Adrenal gland (tissue), 12 donors: ENCODE results near the gene TBC1D1. TPM values are rescaled to one million over a fixed set of nuclear protein-coding genes. Genes with fewer than 3 reads are reported as not detected.

Source experiments
- DNase-seq, 7 donors: peaks; one replicate each; pipeline ENCODE4 v3.0.0-alpha.2; 2019 to 2020
- H3K27ac ChIP-seq, 5 donors: fragments of 200-600 bp; sonication (generic) in 4 of 5; 1 replicate in 3 of 5; 2 replicates in 2 of 5; pipeline versions ENCODE4 v1.5.1 to v1.8.0; 2016 to 2020; ENCODE audit warnings: mild to moderate bottlenecking in 1 of 5
- H3K27me3 ChIP-seq: fragments of 200-600 bp; 2 replicates; pipeline ENCODE4 v1.8.0; 2021
- H3K36me3 ChIP-seq, 2 donors: fragments of 200-600 bp; replicated peaks in 1 of 2; 1 replicate in 1 of 2; 2 replicates in 1 of 2; pipeline versions ENCODE4 v1.5.1 to v1.8.0; 2018 to 2022
- H3K4me1 ChIP-seq, 2 donors: fragments of 200-600 bp; replicated peaks in 1 of 2; 1 replicate in 1 of 2; 2 replicates in 1 of 2; pipeline versions ENCODE4 v1.5.1 to v1.8.0; 2018 to 2021
- H3K4me3 ChIP-seq, 4 donors: fragments of 200-600 bp; sonication (generic) in 3 of 4; one replicate each; pipeline ENCODE4 v1.5.1; 2016 to 2018
- H3K9me3 ChIP-seq, 3 donors: fragments of 200-600 bp; sonication (generic) in 1 of 3; replicated peaks in 1 of 3; 1 replicate in 2 of 3; 2 replicates in 1 of 3; pipeline versions ENCODE4 v1.5.1 to v1.8.0; 2016 to 2021
- POLR2A ChIP-seq, 2 donors: fragments of 450-650 bp; IDR thresholded peaks; one replicate each; pipeline ENCODE4 v1.6.1; 2017; ENCODE audit warnings: antibody characterized with exemption in 2 of 2, mild to moderate bottlenecking in 2 of 2, moderate library complexity in 1 of 2
- WGBS, 4 donors: extraction: QIAGEN DNeasy Blood & Tissue Kit in 2 of 4; methylation state at CpG; one replicate each; pipeline versions ENCODE4 v1.1.5 to v1.1.7; 2013 to 2017; 5-methylcytosine and 5-hydroxymethylcytosine counted together
- intact Hi-C, 2 donors: fragments of 100-400 bp; cut with DNase I; formaldehyde crosslinking; loops; one replicate each; pipeline versions ENCODE4 v1.14.1 to v1.15.0; 2022 to 2023
- polyA plus RNA-seq, 3 donors: library from polyadenylated mRNA; stranded (reverse); fragments of 200-250 nt in 2 of 3; fragments of 350-450 nt in 1 of 3; fragmentation: Illumina TruSeq in 1 of 3; extraction: RNeasy Lipid Tissue Mini Kit (QIAGEN cat#74804) in 1 of 3; gene quantifications; one replicate each; pipeline ENCODE4 v1.2.3, GENCODE V29; 2013 to 2014
- total RNA-seq, 9 donors: library from RNA; depleted of rRNA in 4 of 9; stranded (reverse); fragments of >200 nt in 4 of 9; fragments of 120-200 nt in 1 of 9; fragmentation: NEBNext Ultra II Directional in 1 of 9; extraction: Animal tissue kit (Norgen Biotek cat#: 25700) in 1 of 9; gene quantifications; one replicate each; pipeline versions ENCODE4 v1.1.0 to v1.2.4, GENCODE V29; 2013 to 2023
- TF ChIP-seq, protein P1 (sequence below), 6 experiments: fragments of 450-650 bp in 4 of 6; fragments of 200-600 bp in 2 of 6; sonication (generic) in 1 of 6; IDR thresholded peaks; 1 replicate in 5 of 6; 2 replicates in 1 of 6; pipeline versions ENCODE4 v1.5.1 to v1.8.0; 2016 to 2021; ENCODE audit warnings: antibody characterized with exemption in 6 of 6, mild to moderate bottlenecking in 2 of 6, moderate library complexity in 1 of 6
- donor health status: healthy with polysubstance abuse.
- donor health status: Bipolar disorder and iron deficiency.
- donor health status: DM: yes; HTN: yes; CAD: no.
- donor health status: DM: no; HTN: no; CAD: no.
- donor health status: DM: no; HTN: no; CAD: no.
- donor health status: DM: yes; HTN: yes; CAD: no.

The TBC1D1 gene
- total and polyA plus RNA-seq, 12 donors, result 16.3 to 77.3 (median 25.7) TPM

GRCh38 chr4:38049545-38050170 is 158.8 kb downstream of the TBC1D1 start:
- Histone ChIP-seq H3K27ac (no peak overlapping the region), H3K4me3 (no peak overlapping the region), H3K27me3 (no peaks in the 10 kb centered on the region), H3K4me1 (peaks cover 0 to 7% of the 10 kb centered on the region in 2 donors), H3K9me3 (no peaks in the 10 kb centered on the region), H3K36me3 (peaks cover 0 to 14% of the 10 kb centered on the region in 2 donors)
- WGBS, 4 donors, result 86 to 95% (median 89%) methylated on average over 8 to 15 of the region's 15 CpGs
- no peak for DNase-seq
- TF ChIP-seq POLR2A (IDR thresholded peaks at IDR 0.05), result no peak
- TF ChIP-seq, protein P1, sequence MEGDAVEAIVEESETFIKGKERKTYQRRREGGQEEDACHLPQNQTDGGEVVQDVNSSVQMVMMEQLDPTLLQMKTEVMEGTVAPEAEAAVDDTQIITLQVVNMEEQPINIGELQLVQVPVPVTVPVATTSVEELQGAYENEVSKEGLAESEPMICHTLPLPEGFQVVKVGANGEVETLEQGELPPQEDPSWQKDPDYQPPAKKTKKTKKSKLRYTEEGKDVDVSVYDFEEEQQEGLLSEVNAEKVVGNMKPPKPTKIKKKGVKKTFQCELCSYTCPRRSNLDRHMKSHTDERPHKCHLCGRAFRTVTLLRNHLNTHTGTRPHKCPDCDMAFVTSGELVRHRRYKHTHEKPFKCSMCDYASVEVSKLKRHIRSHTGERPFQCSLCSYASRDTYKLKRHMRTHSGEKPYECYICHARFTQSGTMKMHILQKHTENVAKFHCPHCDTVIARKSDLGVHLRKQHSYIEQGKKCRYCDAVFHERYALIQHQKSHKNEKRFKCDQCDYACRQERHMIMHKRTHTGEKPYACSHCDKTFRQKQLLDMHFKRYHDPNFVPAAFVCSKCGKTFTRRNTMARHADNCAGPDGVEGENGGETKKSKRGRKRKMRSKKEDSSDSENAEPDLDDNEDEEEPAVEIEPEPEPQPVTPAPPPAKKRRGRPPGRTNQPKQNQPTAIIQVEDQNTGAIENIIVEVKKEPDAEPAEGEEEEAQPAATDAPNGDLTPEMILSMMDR (IDR thresholded peaks at IDR 0.05), result no peak
- intact Hi-C loops, result no loop called here

DNA sequence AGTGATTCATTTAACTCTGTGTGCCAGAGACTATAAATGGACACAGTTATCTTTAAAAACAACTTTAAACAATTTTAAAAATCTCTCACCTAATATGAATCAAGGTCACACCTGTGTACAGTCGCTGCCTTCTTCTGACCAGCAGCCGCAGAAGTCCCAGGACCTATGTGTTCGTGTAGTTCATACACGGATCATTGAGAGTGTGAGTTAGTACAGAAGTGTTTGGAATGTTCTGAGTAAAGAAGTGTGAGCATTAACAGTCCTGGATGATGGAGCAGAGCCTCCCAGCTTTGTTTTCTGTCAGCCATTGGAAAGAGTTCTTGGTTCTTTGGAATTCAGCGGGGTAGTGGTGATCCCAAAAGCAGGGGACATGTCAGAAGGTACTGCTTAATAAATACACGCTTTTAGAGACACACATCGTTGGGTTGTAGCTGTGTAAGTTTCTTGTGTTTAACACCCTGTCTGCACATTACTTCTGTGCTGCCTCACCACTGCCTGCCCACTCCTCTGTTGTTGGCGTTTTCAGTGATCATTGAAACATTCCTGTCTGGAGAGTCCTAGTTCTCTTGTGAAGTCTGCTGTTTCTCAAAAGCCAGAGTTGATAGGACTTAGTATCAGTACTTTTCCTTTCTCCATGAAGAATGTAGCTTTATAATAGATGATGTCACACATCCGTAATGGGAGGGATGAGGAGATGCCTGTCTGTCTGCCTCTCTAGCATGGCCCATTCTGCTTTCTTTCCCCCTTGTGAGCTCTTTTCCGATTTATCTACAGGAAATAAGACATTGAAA is 159.9 kb downstream of the TBC1D1 start:
- Histone ChIP-seq H3K9me3 (no peaks in the 10 kb centered on the region), H3K27ac (peak overlapping the region in 2 of 5 donors; percentile 28 to 47), H3K4me3 (no peak overlapping the region), H3K27me3 (no peaks in the 10 kb centered on the region), H3K36me3 (peaks cover 0 to 16% of the 10 kb centered on the region in 2 donors), H3K4me1 (peaks cover 0 to 7% of the 10 kb centered on the region in 2 donors)
- WGBS, 4 donors, result 76 to 87% (median 81%) methylated on average over 10 of the region's 10 CpGs
- DNase-seq, result no peak
- TF ChIP-seq, protein P1 (IDR thresholded peaks at IDR 0.05), result no peak
- no peak for TF ChIP-seq POLR2A (IDR thresholded peaks at IDR 0.05)
- intact Hi-C loops, result no loop called here

GRCh38 chr4:38055566-38055965 is 164.7 kb downstream of the TBC1D1 start:
- H3K4me1 ChIP-seq, result no peaks in the 10 kb centered on the region
- TF ChIP-seq, protein P1 (IDR thresholded peaks at IDR 0.05), result no peak
- no peak for TF ChIP-seq POLR2A (IDR thresholded peaks at IDR 0.05)
- H3K4me3 ChIP-seq, result no peak overlapping the region
- DNase-seq, result no peak
- no peaks in the 10 kb centered on the region for H3K9me3 ChIP-seq
- no peaks in the 10 kb centered on the region for H3K27me3 ChIP-seq
- peaks cover 0 to 14% of the 10 kb centered on the region in 2 donors for H3K36me3 ChIP-seq
- H3K27ac ChIP-seq, result peak overlapping the region in 3 of 5 donors; percentile 11 to 80 (median 38)
- intact Hi-C loops, result loop anchor here in 1 of 2 donors (5.0 kb wide), 1 partner anchor 262 kb away; no protein-coding TSS in a partner anchor
- WGBS, 4 donors, result 63 to 74% (median 68%) methylated on average over 8 of the region's 8 CpGs

DNA sequence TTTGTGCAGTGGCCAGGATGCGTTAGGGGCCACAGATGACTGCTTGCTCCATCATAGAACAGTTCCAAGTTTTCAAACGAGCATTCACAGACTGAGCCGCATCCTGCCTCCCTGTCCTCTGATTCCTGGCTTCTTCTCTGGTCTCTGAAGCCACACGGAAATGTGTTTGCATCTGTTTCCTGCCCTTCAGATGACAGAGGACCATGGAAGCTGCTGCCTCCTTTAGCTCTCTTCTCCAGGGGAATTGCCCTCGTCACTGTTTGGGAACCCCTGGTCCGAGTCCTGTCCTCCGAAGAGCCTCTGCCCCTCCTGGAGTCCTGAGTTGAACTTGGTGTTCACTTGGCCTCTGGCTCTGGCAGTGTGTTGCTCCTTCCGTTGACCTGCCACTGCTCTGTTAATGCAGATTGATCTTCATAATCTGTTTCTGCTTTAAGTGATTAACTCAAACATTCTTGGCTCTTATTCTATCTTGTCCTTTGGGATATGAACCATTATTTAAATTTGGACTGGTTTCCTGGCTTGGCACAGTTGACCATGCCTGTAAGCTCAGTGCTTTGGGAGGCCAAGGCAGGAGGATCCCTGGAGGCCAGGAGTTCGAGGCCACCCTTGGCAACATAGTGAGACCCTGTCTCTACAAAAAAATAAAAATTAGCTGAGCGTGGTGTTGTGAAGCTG is 165.3 kb downstream of the TBC1D1 start:
- H3K27ac ChIP-seq, result peak overlapping the region in 3 of 5 donors; percentile 11 to 80 (median 38)
- H3K4me1 ChIP-seq, result no peaks in the 10 kb centered on the region
- WGBS, 4 donors, result 52 to 73% (median 64%) methylated on average over 10 of the region's 10 CpGs
- H3K9me3 ChIP-seq, result no peaks in the 10 kb centered on the region
- no peak overlapping the region for H3K4me3 ChIP-seq
- DNase-seq, result peak in 6 of 7 donors; percentile 32 to 80 (median 36)
- no peaks in the 10 kb centered on the region for H3K27me3 ChIP-seq
- intact Hi-C loops, result loop anchor here in 1 of 2 donors (5.0 kb wide), 1 partner anchor 261 kb away; no protein-coding TSS in a partner anchor
- peaks cover 0 to 14% of the 10 kb centered on the region in 2 donors for H3K36me3 ChIP-seq
- TF ChIP-seq, protein P1 (IDR thresholded peaks at IDR 0.05), result no peak
- no peak for TF ChIP-seq POLR2A (IDR thresholded peaks at IDR 0.05)
